ENCODE measurements around the gene ERC2.

The ERC2 gene

DNA sequence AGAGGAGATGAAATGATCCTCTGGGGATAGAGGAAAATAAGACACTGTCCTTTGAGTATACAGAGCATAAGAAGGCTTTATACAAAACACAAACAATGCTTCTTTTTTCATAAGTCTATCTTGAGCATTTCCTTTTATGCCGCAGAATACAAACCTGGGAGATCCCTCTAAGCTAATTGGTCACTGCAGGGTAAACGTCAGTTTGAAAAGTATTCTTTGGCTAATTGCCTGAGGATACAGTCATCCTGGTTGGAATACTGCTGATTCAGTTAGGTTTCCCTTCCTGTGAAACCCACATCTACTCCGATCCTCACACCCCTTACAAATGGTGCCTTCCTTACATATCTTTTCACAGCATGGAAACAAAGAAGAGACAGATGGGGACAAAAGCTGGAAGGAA is 991.8 kb downstream of the ERC2 start:
- TF ChIP-seq OSR2 (tag by site-specific recombination; IDR thresholded peaks at IDR 0.05) (no peak), ZFP37 (tag by site-specific recombination; IDR thresholded peaks at IDR 0.05) (no peak)
- TF ChIP-seq, protein P1, sequence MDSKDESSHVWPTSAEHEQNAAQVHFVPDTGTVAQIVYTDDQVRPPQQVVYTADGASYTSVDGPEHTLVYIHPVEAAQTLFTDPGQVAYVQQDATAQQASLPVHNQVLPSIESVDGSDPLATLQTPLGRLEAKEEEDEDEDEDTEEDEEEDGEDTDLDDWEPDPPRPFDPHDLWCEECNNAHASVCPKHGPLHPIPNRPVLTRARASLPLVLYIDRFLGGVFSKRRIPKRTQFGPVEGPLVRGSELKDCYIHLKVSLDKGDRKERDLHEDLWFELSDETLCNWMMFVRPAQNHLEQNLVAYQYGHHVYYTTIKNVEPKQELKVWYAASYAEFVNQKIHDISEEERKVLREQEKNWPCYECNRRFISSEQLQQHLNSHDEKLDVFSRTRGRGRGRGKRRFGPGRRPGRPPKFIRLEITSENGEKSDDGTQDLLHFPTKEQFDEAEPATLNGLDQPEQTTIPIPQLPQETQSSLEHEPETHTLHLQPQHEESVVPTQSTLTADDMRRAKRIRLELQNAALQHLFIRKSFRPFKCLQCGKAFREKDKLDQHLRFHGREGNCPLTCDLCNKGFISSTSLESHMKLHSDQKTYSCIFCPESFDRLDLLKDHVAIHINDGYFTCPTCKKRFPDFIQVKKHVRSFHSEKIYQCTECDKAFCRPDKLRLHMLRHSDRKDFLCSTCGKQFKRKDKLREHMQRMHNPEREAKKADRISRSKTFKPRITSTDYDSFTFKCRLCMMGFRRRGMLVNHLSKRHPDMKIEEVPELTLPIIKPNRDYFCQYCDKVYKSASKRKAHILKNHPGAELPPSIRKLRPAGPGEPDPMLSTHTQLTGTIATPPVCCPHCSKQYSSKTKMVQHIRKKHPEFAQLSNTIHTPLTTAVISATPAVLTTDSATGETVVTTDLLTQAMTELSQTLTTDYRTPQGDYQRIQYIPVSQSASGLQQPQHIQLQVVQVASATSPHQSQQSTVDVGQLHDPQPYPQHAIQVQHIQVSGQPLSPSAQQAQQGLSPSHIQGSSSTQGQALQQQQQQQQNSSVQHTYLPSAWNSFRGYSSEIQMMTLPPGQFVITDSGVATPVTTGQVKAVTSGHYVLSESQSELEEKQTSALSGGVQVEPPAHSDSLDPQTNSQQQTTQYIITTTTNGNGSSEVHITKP (tag by site-specific recombination; IDR thresholded peaks at IDR 0.05) = peak; percentile 32
- ChIA-PET POLR2A (no interaction called here), CTCF (interaction anchor here (0.7 kb wide), 1 partner anchor 780 kb away, joined by 3 read pairs; no protein-coding TSS in a partner anchor)
- H3K9me3 ChIP-seq (ENCODE audit: control insufficient read depth, insufficient read depth, low read depth, low read length) = no peaks in the 10 kb centered on the region
- H3K4me3 ChIP-seq (ENCODE audit: low read depth, low read length) = no peak overlapping the region
- H3K27ac ChIP-seq (ENCODE audit: extremely low read depth, low read depth, low read length) = no peak overlapping the region
- H3K36me3 ChIP-seq (ENCODE audit: control insufficient read depth in 2 of 2, insufficient read depth in 1 of 2, low read length in 2 of 2) = peaks cover 4 to 65% of the 10 kb centered on the region in 2 experiments; a peak in 2 of 3 replicates
- H3K4me1 ChIP-seq (ENCODE audit: control insufficient read depth, insufficient read depth, low read length) = no peaks in the 10 kb centered on the region

DNA sequence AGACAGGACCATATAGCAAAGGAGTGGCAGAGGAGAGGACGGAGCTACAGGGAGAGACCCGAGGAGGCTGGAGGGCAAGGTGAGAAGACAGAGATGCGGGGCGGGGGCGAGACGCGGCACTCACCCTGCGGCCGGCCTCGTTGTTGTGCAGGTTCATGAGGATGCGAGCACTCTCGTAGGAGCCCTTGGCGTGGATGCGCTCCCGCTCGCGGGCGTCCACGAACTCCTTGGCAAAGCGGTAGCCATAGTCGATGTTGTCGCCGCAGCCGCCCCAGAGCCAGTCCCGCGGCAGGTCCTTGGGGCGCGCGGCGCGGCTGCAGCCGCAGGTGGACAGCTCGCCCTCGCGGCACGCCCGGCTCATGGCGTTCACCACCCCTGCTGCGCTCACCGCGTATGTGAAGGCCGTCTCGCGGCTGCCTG is 994.0 kb downstream of the ERC2 start:
- Histone ChIP-seq H3K4me1 (ENCODE audit: control insufficient read depth, insufficient read depth, low read length) (no peaks in the 10 kb centered on the region), H3K36me3 (ENCODE audit: control insufficient read depth in 2 of 2, insufficient read depth in 1 of 2, low read length in 2 of 2) (peaks cover 4 to 78% of the 10 kb centered on the region in 2 experiments; a peak in 2 of 3 replicates), H3K9me3 (ENCODE audit: control insufficient read depth, insufficient read depth, low read depth, low read length) (no peaks in the 10 kb centered on the region), H3K27ac (ENCODE audit: extremely low read depth, low read depth, low read length) (no peak overlapping the region), H3K4me3 (ENCODE audit: low read depth, low read length) (no peak overlapping the region)
- CTCF ChIA-PET = no interaction called here
- TF ChIP-seq ZNF23 (tag by site-specific recombination; IDR thresholded peaks at IDR 0.05; ENCODE audit: borderline replicate concordance) (no peak), ZNF76 (tag by site-specific recombination; IDR thresholded peaks at IDR 0.05; ENCODE audit: borderline replicate concordance, low read depth) (no peak), ZNF133 (tag by site-specific recombination; IDR thresholded peaks at IDR 0.05) (no peak), SCRT1 (tag by site-specific recombination; IDR thresholded peaks at IDR 0.05; ENCODE audit: borderline replicate concordance) (no peak), SALL2 (tag by site-specific recombination; IDR thresholded peaks at IDR 0.05; ENCODE audit: borderline replicate concordance) (no peak), EGR2 (tag by site-specific recombination; IDR thresholded peaks at IDR 0.05; ENCODE audit: low read depth) (no peak)
- TF ChIP-seq, protein P2, sequence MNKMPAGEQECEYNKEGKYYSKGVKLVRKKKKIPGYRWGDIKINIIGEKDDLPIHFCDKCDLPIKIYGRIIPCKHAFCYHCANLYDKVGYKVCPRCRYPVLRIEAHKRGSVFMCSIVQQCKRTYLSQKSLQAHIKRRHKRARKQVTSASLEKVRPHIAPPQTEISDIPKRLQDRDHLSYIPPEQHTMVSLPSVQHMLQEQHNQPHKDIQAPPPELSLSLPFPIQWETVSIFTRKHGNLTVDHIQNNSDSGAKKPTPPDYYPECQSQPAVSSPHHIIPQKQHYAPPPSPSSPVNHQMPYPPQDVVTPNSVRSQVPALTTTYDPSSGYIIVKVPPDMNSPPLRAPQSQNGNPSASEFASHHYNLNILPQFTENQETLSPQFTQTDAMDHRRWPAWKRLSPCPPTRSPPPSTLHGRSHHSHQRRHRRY (tag by site-specific recombination; IDR thresholded peaks at IDR 0.05) = no peak
- TF ChIP-seq, protein P3, sequence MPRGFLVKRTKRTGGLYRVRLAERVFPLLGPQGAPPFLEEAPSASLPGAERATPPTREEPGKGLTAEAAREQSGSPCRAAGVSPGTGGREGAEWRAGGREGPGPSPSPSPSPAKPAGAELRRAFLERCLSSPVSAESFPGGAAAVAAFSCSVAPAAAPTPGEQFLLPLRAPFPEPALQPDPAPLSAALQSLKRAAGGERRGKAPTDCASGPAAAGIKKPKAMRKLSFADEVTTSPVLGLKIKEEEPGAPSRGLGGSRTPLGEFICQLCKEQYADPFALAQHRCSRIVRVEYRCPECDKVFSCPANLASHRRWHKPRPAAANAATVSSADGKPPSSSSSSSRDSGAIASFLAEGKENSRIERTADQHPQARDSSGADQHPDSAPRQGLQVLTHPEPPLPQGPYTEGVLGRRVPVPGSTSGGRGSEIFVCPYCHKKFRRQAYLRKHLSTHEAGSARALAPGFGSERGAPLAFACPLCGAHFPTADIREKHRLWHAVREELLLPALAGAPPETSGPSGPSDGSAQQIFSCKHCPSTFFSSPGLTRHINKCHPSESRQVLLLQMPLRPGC (tag by site-specific recombination; IDR thresholded peaks at IDR 0.05) = no peak
- TF ChIP-seq, protein P4, sequence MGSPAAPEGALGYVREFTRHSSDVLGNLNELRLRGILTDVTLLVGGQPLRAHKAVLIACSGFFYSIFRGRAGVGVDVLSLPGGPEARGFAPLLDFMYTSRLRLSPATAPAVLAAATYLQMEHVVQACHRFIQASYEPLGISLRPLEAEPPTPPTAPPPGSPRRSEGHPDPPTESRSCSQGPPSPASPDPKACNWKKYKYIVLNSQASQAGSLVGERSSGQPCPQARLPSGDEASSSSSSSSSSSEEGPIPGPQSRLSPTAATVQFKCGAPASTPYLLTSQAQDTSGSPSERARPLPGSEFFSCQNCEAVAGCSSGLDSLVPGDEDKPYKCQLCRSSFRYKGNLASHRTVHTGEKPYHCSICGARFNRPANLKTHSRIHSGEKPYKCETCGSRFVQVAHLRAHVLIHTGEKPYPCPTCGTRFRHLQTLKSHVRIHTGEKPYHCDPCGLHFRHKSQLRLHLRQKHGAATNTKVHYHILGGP (tag by site-specific recombination; IDR thresholded peaks at IDR 0.05) = no peak
- POLR2A ChIA-PET = no interaction called here

DNA sequence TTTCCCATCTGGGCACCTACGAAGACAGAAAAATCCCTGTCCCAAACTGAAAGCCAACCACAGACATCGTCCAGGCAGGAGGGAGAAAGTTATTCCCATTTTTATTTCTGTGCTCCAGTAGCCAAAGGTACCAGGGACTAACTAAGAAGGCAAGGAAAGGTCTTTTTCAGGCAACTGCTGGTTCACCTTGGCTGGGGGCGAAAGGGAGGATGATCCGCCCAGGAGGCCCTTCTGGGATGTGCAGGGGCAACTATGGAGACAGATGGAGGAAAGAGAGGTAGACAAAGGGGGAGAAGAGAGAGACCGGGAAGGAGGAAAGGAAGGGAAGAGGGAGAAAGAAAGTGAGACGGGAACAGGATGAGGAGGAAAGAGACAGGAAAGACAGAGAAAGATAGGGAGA is 994.5 kb downstream of the ERC2 start:
- Histone ChIP-seq H3K36me3 (ENCODE audit: control insufficient read depth in 2 of 2, insufficient read depth in 1 of 2, low read length in 2 of 2) (peaks cover 4 to 76% of the 10 kb centered on the region in 2 experiments; a peak in 2 of 3 replicates), H3K27ac (ENCODE audit: extremely low read depth, low read depth, low read length) (no peak overlapping the region), H3K4me1 (ENCODE audit: control insufficient read depth, insufficient read depth, low read length) (no peaks in the 10 kb centered on the region), H3K4me3 (ENCODE audit: low read depth, low read length) (no peak overlapping the region), H3K9me3 (ENCODE audit: control insufficient read depth, insufficient read depth, low read depth, low read length) (no peaks in the 10 kb centered on the region)
- CTCF ChIA-PET = no interaction called here
- POLR2A ChIA-PET = interaction anchor here (1.0 kb wide), 1 partner anchor 14 kb away, joined by 3 read pairs; no protein-coding TSS in a partner anchor
- TF ChIP-seq ZNF658 (tag by site-specific recombination; IDR thresholded peaks at IDR 0.05) (no peak), ZFP41 (tag by site-specific recombination; IDR thresholded peaks at IDR 0.05; ENCODE audit: borderline replicate concordance) (no peak), SETDB1 (IDR thresholded peaks at IDR 0.05; ENCODE audit: insufficient read length, low read length) (no peak), ZNF211 (tag by site-specific recombination; IDR thresholded peaks at IDR 0.05; ENCODE audit: low read depth) (no peak), WT1 (tag by site-specific recombination; IDR thresholded peaks at IDR 0.05) (no peak)
- TF ChIP-seq, protein P5, sequence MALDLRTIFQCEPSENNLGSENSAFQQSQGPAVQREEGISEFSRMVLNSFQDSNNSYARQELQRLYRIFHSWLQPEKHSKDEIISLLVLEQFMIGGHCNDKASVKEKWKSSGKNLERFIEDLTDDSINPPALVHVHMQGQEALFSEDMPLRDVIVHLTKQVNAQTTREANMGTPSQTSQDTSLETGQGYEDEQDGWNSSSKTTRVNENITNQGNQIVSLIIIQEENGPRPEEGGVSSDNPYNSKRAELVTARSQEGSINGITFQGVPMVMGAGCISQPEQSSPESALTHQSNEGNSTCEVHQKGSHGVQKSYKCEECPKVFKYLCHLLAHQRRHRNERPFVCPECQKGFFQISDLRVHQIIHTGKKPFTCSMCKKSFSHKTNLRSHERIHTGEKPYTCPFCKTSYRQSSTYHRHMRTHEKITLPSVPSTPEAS (tag by site-specific recombination; IDR thresholded peaks at IDR 0.05) = no peak

Data from HEK293 (cell line).